Measurements from ENCODE around the gene INTS7. TPM values are rescaled to one million over a fixed set of nuclear protein-coding genes. Genes with fewer than 3 reads are reported as not detected.
"Not testable (repeated sequence)": the region's sequence is repeated elsewhere in the genome, so short reads cannot be mapped to it uniquely, and the experiment has no call there.

INTS7 gene
- total RNA-seq, 3 donors from 2014 or later = 6.6 to 16.7 (median 10.8) TPM

DNA sequence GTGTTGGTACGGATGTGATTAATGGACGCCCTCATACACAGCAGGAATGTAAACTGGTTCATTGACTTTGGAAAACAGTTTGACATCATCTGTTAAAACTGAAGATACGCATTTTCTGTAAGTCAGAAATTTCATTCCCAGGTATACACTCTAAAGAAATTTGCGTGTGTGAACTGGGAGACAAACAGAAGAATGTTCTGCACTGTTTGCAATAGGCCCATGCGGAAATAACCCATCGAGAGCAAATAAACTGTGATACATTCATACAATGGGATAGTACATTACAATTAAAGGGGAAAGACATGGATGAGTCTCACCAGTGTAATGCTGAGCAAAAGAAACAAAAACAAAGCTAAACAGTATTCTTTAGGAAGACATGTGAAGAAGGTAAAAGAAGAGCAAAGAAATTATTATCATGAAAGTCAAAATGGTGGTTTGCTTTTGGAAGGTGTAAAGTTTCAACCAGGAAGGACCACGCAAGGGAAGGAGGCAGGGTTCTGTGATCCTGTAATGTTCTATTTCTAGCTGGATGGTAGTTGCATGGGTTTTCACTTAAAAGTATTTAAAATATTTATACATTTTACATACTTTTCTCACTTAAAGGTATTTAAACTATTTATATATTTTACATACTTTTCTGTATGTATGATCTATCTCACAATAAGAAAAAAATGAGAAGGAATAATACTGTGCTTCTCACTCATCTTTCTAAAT lies 30.3 kb downstream of the INTS7 start:
- TF ChIP-seq POLR2A (IDR thresholded peaks at IDR 0.05) (no peak), POLR2AphosphoS5 (IDR thresholded peaks at IDR 0.05) (no peak)
- TF ChIP-seq, protein P1, sequence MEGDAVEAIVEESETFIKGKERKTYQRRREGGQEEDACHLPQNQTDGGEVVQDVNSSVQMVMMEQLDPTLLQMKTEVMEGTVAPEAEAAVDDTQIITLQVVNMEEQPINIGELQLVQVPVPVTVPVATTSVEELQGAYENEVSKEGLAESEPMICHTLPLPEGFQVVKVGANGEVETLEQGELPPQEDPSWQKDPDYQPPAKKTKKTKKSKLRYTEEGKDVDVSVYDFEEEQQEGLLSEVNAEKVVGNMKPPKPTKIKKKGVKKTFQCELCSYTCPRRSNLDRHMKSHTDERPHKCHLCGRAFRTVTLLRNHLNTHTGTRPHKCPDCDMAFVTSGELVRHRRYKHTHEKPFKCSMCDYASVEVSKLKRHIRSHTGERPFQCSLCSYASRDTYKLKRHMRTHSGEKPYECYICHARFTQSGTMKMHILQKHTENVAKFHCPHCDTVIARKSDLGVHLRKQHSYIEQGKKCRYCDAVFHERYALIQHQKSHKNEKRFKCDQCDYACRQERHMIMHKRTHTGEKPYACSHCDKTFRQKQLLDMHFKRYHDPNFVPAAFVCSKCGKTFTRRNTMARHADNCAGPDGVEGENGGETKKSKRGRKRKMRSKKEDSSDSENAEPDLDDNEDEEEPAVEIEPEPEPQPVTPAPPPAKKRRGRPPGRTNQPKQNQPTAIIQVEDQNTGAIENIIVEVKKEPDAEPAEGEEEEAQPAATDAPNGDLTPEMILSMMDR (IDR thresholded peaks at IDR 0.05) = no peak
- DNase-seq (ENCODE audit: low spot score in 2 of 2) = no peak
- Histone ChIP-seq H3K27ac (no peak overlapping the region), H3K9me3 (no peaks in the 10 kb centered on the region), H3K4me3 (no peak overlapping the region), H3K36me3 (no peaks in the 10 kb centered on the region), H3K4me1 (no peaks in the 10 kb centered on the region), H3K27me3 (no peaks in the 10 kb centered on the region)
- intact Hi-C loops (cut with DNase I; ENCODE audit: low total_unique reads) = no loop called here

DNA sequence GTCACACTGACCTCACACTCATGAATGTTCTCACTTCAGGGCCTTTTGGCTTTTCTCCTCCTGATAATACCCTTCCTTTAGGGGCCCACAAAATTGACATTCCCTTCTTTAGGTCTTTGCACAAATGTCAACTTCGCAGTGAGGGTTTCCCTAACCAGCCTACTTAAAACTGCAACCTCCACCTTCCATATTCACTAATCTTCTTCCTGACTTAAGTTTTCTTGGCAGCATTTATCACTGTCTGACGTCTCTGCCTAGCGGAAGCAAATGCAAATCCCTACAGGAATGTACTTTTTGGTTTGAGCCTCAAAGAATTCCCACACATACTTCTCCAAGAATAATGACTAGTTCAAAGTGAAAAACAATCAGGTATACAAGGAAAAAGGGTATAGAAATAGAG lies 32.8 kb downstream of the INTS7 start:
- intact Hi-C loops (cut with DNase I; ENCODE audit: low total_unique reads) = no loop called here

DNA sequence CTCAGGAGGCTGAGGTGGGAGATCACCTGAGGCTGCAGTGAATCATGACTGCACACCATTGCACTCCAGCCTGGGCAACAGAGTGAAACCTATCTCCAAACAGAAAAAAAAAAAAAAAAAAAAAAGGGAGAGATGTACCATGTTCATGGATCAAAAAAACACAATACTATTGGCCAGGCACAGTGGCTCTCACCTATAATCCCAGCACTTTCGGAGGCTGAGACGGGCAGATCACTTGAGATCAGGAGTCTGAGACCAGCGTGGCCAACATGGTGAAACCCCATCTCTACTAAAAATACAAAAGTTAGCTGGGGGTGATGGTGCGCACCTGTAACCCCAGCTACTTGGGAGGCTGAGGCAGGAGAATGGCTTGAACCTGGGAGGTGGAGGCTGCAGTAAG lies 37.9 kb downstream of the INTS7 start:
- H3K27ac ChIP-seq; H3K27me3 ChIP-seq; DNase-seq (ENCODE audit: low spot score in 2 of 2); H3K4me1 ChIP-seq; intact Hi-C loops (cut with DNase I; ENCODE audit: low total_unique reads); H3K4me3 ChIP-seq; H3K9me3 ChIP-seq; H3K36me3 ChIP-seq: not testable (repeated sequence)

More for the DNA sequence above, 32.8 kb downstream of the INTS7 start:
- H3K4me1 ChIP-seq = no peaks in the 10 kb centered on the region
- TF ChIP-seq, protein P1 (IDR thresholded peaks at IDR 0.05) = no peak
- TF ChIP-seq POLR2A (IDR thresholded peaks at IDR 0.05) (no peak), POLR2AphosphoS5 (IDR thresholded peaks at IDR 0.05) (no peak)
- H3K27ac ChIP-seq = no peak overlapping the region
- no peak overlapping the region for H3K4me3 ChIP-seq
- H3K36me3 ChIP-seq = no peaks in the 10 kb centered on the region
- H3K27me3 ChIP-seq = no peaks in the 10 kb centered on the region
- DNase-seq (ENCODE audit: low spot score in 2 of 2) = no peak
- H3K9me3 ChIP-seq = peaks cover 0 to 3% of the 10 kb centered on the region in 2 donors

DNA sequence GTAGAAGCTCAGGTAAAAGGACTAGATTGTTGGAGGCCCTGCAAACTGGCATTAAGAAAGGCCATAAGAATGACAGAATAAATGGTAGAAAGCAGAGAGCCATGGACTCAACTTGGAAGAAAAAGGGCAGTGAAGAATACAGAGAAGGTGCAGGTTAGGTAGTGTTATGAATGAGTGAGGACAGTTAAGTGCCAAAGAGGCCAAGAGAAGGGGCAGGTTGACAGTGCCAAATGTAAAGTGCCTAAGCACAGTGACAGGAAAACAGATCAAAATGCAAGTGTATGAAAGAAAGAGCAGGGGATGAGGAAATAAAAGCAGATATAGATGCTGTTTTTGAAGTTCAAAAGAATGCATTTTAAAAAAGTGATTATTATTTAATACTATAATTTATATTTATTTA lies 43.7 kb downstream of the INTS7 start:
- no peaks in the 10 kb centered on the region for H3K27me3 ChIP-seq
- no peak overlapping the region for H3K27ac ChIP-seq
- TF ChIP-seq, protein P1 (IDR thresholded peaks at IDR 0.05) = no peak
- TF ChIP-seq POLR2AphosphoS5 (IDR thresholded peaks at IDR 0.05) (no peak), POLR2A (IDR thresholded peaks at IDR 0.05) (no peak)
- H3K9me3 ChIP-seq = no peaks in the 10 kb centered on the region
- no peak overlapping the region for H3K4me3 ChIP-seq
- H3K4me1 ChIP-seq = no peaks in the 10 kb centered on the region
- intact Hi-C loops (cut with DNase I; ENCODE audit: low total_unique reads) = no loop called here
- no peak for DNase-seq (ENCODE audit: low spot score in 2 of 2)
- H3K36me3 ChIP-seq = no peaks in the 10 kb centered on the region

DNA sequence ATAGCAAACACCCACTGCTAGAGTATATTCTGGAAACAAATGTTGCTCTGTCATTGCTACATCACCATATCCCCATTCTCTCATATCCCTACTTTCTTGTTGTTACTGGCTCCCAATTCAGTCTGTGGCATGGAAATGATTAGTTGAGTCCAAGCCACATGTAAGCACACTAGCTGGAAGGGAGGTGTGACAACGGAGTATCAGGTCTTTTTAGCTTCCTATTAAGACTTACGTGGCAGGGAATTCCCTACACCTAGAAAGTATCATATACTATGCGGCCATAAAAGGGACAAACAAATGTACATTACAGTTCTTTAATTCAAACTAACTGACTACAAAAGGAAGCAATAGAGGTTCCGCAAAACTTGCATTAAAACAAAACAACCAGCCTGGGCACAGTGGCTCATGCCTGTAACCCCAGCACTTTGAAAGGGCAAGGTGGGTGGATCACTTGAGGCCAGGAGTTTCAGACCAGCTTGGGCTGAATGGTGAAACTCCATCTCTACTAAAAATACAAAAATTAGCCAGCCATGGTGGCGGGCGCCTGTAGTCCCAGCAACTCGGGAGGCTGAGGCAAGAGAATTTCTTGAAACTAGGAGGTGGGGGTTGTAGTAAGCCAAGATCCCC lies 48.6 kb downstream of the INTS7 start:
- Histone ChIP-seq H3K4me1 (no peaks in the 10 kb centered on the region), H3K9me3 (no peaks in the 10 kb centered on the region), H3K4me3 (no peak overlapping the region), H3K36me3 (no peaks in the 10 kb centered on the region), H3K27ac (no peak overlapping the region), H3K27me3 (no peaks in the 10 kb centered on the region)
- TF ChIP-seq POLR2A (IDR thresholded peaks at IDR 0.05) (no peak), POLR2AphosphoS5 (IDR thresholded peaks at IDR 0.05) (no peak)
- intact Hi-C loops (cut with DNase I; ENCODE audit: low total_unique reads) = no loop called here
- DNase-seq (ENCODE audit: low spot score in 2 of 2) = no peak

DNA sequence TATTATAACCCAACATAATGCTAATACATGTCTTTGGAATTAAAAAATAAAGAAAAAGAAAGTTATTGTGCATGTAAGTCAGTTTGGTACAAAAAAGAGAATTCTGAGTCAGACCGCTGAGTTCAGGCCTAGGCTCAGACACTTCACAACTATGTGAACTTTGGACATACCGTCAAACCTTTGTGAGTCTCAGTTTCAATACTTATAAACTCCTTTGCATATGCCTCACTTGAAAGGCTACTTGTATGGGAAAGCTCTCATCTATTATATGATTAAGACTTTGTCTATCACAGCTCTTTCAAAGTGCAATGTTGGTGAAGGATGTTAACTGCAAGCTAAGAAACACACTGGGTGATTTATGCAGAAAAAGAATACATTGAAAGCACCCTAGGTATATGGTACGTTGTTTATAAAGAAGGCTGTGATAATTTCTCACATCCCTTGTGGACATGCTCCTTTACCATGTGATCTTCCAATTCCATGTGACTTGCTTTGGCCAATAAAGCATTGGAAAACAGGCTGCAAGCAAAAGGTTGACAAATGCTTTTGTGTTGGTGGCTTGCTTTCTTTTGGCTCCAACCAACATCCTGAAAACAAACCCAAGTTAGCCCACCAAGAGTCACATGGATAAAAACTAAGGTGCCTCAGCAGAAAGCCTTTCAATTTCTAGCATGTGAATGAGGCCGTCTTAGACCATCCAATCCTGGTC lies 49.6 kb downstream of the INTS7 start:
- no peaks in the 10 kb centered on the region for H3K4me1 ChIP-seq
- no peaks in the 10 kb centered on the region for H3K36me3 ChIP-seq
- no peak for DNase-seq (ENCODE audit: low spot score in 2 of 2)
- no peak overlapping the region for H3K27ac ChIP-seq
- intact Hi-C loops (cut with DNase I; ENCODE audit: low total_unique reads) = no loop called here
- H3K27me3 ChIP-seq = no peaks in the 10 kb centered on the region
- no peak overlapping the region for H3K4me3 ChIP-seq
- TF ChIP-seq, protein P1 (IDR thresholded peaks at IDR 0.05) = no peak
- TF ChIP-seq POLR2AphosphoS5 (IDR thresholded peaks at IDR 0.05) (no peak), POLR2A (IDR thresholded peaks at IDR 0.05) (no peak)
- no peaks in the 10 kb centered on the region for H3K9me3 ChIP-seq

All from breast epithelium (tissue), 4 donors.